Measurements from ENCODE around the gene HTR3E. TPM values are rescaled to one million over a fixed set of nuclear protein-coding genes. Genes with fewer than 3 reads are reported as not detected.

HTR3E gene
- total and polyA plus RNA-seq, 7 donors: 0.54 to 1.2 TPM; not detected in 5

DNA sequence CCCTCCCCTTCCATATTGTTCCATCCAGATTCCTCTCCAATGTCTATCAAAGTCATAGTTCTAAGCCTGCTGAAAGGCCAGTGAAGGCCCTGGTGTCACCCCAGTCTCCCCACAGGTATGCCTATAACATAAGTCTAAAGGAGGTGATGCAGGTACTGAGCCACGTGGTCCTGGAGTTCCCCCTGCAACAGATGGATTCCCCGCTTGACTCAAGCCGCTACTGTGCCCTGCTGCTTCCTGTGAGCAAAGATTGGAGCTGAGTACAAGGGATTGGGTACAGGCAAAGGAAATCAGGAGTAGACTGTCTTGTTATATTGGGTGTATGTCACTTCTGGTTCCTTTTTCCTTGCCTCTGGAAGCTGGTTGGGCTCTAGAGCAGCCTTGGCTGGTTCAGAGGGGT, 46.5 kb downstream of the HTR3E start:
- Histone ChIP-seq H3K27me3 (no peaks in the 10 kb centered on the region), H3K9me3 (no peaks in the 10 kb centered on the region), H3K36me3 (peaks cover 29 to 80% (median 53%) of the 10 kb centered on the region in 4 donors), H3K4me3 (no peak overlapping the region), H3K4me1 (peaks cover 0 to 9% (median 0%) of the 10 kb centered on the region in 4 donors), H3K27ac (no peak overlapping the region)
- TF ChIP-seq, protein P1, sequence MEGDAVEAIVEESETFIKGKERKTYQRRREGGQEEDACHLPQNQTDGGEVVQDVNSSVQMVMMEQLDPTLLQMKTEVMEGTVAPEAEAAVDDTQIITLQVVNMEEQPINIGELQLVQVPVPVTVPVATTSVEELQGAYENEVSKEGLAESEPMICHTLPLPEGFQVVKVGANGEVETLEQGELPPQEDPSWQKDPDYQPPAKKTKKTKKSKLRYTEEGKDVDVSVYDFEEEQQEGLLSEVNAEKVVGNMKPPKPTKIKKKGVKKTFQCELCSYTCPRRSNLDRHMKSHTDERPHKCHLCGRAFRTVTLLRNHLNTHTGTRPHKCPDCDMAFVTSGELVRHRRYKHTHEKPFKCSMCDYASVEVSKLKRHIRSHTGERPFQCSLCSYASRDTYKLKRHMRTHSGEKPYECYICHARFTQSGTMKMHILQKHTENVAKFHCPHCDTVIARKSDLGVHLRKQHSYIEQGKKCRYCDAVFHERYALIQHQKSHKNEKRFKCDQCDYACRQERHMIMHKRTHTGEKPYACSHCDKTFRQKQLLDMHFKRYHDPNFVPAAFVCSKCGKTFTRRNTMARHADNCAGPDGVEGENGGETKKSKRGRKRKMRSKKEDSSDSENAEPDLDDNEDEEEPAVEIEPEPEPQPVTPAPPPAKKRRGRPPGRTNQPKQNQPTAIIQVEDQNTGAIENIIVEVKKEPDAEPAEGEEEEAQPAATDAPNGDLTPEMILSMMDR (IDR thresholded peaks at IDR 0.05): no peak
- TF ChIP-seq EP300 (IDR thresholded peaks at IDR 0.05): no peak
- TF ChIP-seq POLR2AphosphoS5 (IDR thresholded peaks at IDR 0.05): no peak
- TF ChIP-seq POLR2A (IDR thresholded peaks at IDR 0.05): no peak
- WGBS, 2 donors: 88 to 90% methylated on average over 3 of the region's 3 CpGs
- intact Hi-C loops (cut with DNase I): no loop called here
- no peak for DNase-seq

DNA sequence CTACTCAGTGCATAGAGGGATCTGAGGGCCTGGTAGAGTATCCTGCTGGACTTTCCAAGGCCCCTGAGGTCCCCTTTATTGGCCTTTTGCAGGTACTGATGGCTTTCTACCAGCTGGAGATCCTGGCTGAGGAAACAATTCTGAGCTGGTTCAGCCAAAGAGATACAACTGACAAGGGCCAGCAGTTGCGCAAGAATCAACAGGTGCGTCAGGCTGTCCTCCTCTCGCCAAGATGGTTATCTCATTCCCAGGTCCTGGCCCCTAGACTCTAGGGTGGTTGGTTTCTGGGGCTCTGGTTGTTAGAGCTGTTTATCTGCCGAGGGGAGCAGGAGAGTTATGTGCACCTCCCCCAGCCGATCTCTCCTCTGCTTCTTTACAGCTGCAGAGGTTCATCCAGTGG, 47.6 kb downstream of the HTR3E start:
- Histone ChIP-seq H3K4me3 (no peak overlapping the region), H3K27me3 (no peaks in the 10 kb centered on the region), H3K27ac (no peak overlapping the region), H3K36me3 (peaks cover 29 to 72% (median 52%) of the 10 kb centered on the region in 4 donors), H3K4me1 (peaks cover 0 to 9% (median 0%) of the 10 kb centered on the region in 4 donors), H3K9me3 (no peaks in the 10 kb centered on the region)
- no peak for TF ChIP-seq EP300 (IDR thresholded peaks at IDR 0.05)
- no peak for TF ChIP-seq POLR2A (IDR thresholded peaks at IDR 0.05)
- TF ChIP-seq POLR2AphosphoS5 (IDR thresholded peaks at IDR 0.05): no peak
- TF ChIP-seq, protein P1 (IDR thresholded peaks at IDR 0.05): no peak
- no peak for DNase-seq
- intact Hi-C loops (cut with DNase I): no loop called here
- WGBS, 2 donors: 77 to 86% methylated on average over 5 of the region's 5 CpGs

DNA sequence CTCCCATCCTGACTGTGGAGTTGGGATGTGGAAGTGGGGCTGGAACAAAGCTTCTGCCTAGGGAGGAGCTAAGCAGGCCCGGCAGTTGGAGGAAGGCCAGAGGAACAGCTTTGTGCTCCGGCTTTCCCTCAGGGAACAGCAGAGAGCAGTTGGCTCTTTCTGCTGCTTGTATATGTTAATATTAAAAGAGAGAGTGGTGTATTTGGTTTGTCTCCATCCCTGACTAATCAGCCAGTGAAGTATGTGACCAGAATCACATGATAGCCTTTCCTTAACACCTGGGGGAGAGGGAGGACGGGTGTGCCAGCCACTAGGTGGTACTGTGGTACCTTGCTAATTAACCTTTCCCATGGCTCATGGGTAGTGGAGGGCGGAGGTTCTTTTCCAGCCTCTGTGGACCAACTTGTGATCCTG, 48.3 kb downstream of the HTR3E start:
- Histone ChIP-seq H3K4me1 (peaks cover 0 to 9% (median 0%) of the 10 kb centered on the region in 4 donors), H3K9me3 (no peaks in the 10 kb centered on the region), H3K27ac (peak overlapping the region in 1 of 4 donors; percentile 18), H3K36me3 (peaks cover 29 to 66% (median 49%) of the 10 kb centered on the region in 4 donors), H3K27me3 (no peaks in the 10 kb centered on the region), H3K4me3 (no peak overlapping the region)
- TF ChIP-seq, protein P1 (IDR thresholded peaks at IDR 0.05): peak in 3 of 4 experiments; percentile 22 to 45 (median 37)
- no peak for TF ChIP-seq POLR2AphosphoS5 (IDR thresholded peaks at IDR 0.05)
- DNase-seq: no peak
- intact Hi-C loops (cut with DNase I): no loop called here
- 20 to 42% methylated on average over 4 of the region's 4 CpGs for WGBS, 2 donors

DNA sequence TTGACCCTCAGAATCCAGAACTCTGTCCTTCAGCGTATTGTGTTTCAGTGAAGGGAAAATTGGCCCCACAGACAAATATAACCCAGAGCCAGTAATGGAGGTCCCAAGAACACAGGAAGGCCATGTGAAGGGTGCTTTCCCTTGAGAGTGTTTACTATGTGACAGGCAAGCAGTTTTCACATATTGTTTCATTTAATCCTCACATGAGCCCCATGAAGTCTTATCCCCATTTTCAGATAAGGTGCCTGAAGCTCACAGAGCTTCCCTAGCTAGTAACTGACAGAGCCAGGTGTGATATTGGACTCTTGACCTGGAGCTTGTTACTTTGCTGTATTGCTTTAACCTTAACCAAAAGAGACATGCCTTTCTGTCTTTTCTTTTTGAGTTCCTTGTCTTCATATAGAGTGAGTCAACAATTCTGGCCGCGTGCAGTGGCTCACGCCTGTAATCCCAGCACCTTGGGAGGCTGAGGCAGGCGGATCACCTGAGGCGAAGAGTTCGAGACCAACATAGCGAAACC, 48.9 kb downstream of the HTR3E start:
- DNase-seq: no peak
- Histone ChIP-seq H3K27me3 (no peaks in the 10 kb centered on the region), H3K4me1 (peaks cover 0 to 9% (median 0%) of the 10 kb centered on the region in 4 donors), H3K4me3 (no peak overlapping the region), H3K27ac (peak overlapping the region in 1 of 4 donors; percentile 18), H3K36me3 (peaks cover 29 to 59% (median 42%) of the 10 kb centered on the region in 4 donors), H3K9me3 (no peaks in the 10 kb centered on the region)
- intact Hi-C loops (cut with DNase I): no loop called here
- TF ChIP-seq POLR2A (IDR thresholded peaks at IDR 0.05) (no peak), EP300 (IDR thresholded peaks at IDR 0.05) (no peak), POLR2AphosphoS5 (IDR thresholded peaks at IDR 0.05) (no peak)
- TF ChIP-seq, protein P1 (IDR thresholded peaks at IDR 0.05): no peak
- 43 to 76% methylated on average over 8 of the region's 8 CpGs for WGBS, 2 donors

DNA sequence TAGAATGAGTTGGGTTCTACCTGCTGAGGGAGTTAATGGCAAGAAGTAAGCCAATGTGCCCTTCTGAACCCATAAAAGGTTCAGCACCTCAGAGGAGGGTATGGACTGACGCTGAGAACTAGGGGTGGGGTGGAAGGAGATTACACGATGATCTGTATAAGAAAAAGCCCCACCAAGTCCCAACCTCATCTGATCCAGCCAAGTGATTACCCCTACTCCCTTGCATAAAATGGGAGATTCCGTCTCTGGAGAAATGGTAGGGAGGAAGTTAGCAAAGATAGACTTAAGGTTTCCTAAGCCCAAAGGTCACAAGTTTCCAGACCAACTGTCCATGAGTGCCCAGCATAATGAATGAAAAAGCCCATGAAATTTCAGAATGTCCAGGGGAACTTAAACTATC, 51.2 kb downstream of the HTR3E start:
- Histone ChIP-seq H3K4me1 (peaks cover 0 to 9% (median 0%) of the 10 kb centered on the region in 4 donors), H3K36me3 (peaks cover 16 to 37% (median 24%) of the 10 kb centered on the region in 4 donors), H3K27me3 (no peaks in the 10 kb centered on the region), H3K27ac (no peak overlapping the region), H3K9me3 (no peaks in the 10 kb centered on the region), H3K4me3 (no peak overlapping the region)
- intact Hi-C loops (cut with DNase I): no loop called here
- no peak for TF ChIP-seq POLR2AphosphoS5 (IDR thresholded peaks at IDR 0.05)
- TF ChIP-seq EP300 (IDR thresholded peaks at IDR 0.05): no peak
- TF ChIP-seq POLR2A (IDR thresholded peaks at IDR 0.05): no peak
- TF ChIP-seq, protein P1 (IDR thresholded peaks at IDR 0.05): no peak
- no peak for DNase-seq
- WGBS, 2 donors: 35 to 79% methylated on average over 3 of the region's 3 CpGs
